GM21619 (cell line): ENCODE data around the gene LBHD2.
"Not testable (repeated sequence)": the region's sequence is repeated elsewhere in the genome, so short reads cannot be mapped to it uniquely, and the experiment has no call there.

ENCODE experiments used
- ATAC-seq: cut with Tn5 transposase; IDR thresholded peaks from one replicate; pipeline ENCODE4 v1.9.1; 2021; ENCODE audit not compliant: unreplicated experiment

The LBHD2 gene

GRCh38 chr14:103118018-103118662 lies 34.1 kb downstream of the LBHD2 start:
- no peak for ATAC-seq

GRCh38 chr14:103118663-103119404 lies 34.8 kb downstream of the LBHD2 start:
- ATAC-seq: no peak

- ATAC-seq: not testable (repeated sequence)
These were observed 35.5 kb downstream of the LBHD2 start for GRCh38 chr14:103119527-103119926.

GRCh38 chr14:103121121-103121845 lies 37.3 kb downstream of the LBHD2 start:
- no peak for ATAC-seq

- ATAC-seq: no peak
These were observed 38.0 kb downstream of the LBHD2 start for GRCh38 chr14:103121846-103122584.

GRCh38 chr14:103122585-103122946 lies 38.6 kb downstream of the LBHD2 start:
- ATAC-seq: no peak

- no peak for ATAC-seq
These were observed 39.1 kb downstream of the LBHD2 start, which contains the start of gene TNFAIP2 for GRCh38 chr14:103122947-103123633. TNFAIP2 (plus strand) TSS chr14:103123461; CDS start chr14:103126458, 2,997 bp downstream.

GRCh38 chr14:103123634-103124500 lies 39.9 kb downstream of the LBHD2 start:
- ATAC-seq: no peak

GRCh38 chr14:103124501-103125001 lies 40.5 kb downstream of the LBHD2 start:
- ATAC-seq: no peak

GRCh38 chr14:103125098-103126070 lies 41.4 kb downstream of the LBHD2 start:
- no peak for ATAC-seq

GRCh38 chr14:103126088-103126872 lies 42.3 kb downstream of the LBHD2 start:
- no peak for ATAC-seq

- ATAC-seq: no peak
These were observed 42.9 kb downstream of the LBHD2 start for GRCh38 chr14:103126873-103127304.

- no peak for ATAC-seq
These were observed 43.3 kb downstream of the LBHD2 start for GRCh38 chr14:103127356-103127755.

- ATAC-seq: no peak
These were observed 44.0 kb downstream of the LBHD2 start for GRCh38 chr14:103127861-103128598.

- ATAC-seq: no peak
These were observed 44.8 kb downstream of the LBHD2 start for GRCh38 chr14:103128631-103129300.

GRCh38 chr14:103129301-103130016 lies 45.4 kb downstream of the LBHD2 start:
- no peak for ATAC-seq
